ENCODE results near the gene PCDHGA8. TPM values are rescaled to one million over a fixed set of nuclear protein-coding genes. Genes with fewer than 3 reads are reported as not detected.
A peak's percentile ranks its signal among the peaks of the same experiment; 100 is the strongest.
"Not testable (repeated sequence)": the region's sequence is repeated elsewhere in the genome, so short reads cannot be mapped to it uniquely, and the experiment has no call there.

PCDHGA8 gene
- total RNA-seq, 4 donors from 2014 or later, result 1.1 to 5.1 (median 2.1) TPM

- no peak for TF ChIP-seq EP300 (IDR thresholded peaks at IDR 0.05)
- TF ChIP-seq POLR2A (IDR thresholded peaks at IDR 0.05), result no peak
- no peak for TF ChIP-seq POLR2AphosphoS5 (IDR thresholded peaks at IDR 0.05)
- no peak for TF ChIP-seq CTCF (IDR thresholded peaks at IDR 0.05)
- Histone ChIP-seq H3K4me3 (no peak overlapping the region), H3K27ac (no peak overlapping the region), H3K4me1 (no peaks in the 10 kb centered on the region), H3K36me3 (no peaks in the 10 kb centered on the region), H3K27me3 (peaks cover 9% of the 10 kb centered on the region), H3K9me3 (peaks cover 60% of the 10 kb centered on the region)
- 65% methylated on average over 13 of the region's 14 CpGs for WGBS
- no peak for DNase-seq (ENCODE audit: low spot score in 2 of 2)
These were observed 17.8 kb upstream of the PCDHGA8 start for GRCh38 chr5:141374627-141375026.

- not testable (repeated sequence) for H3K27me3 ChIP-seq
These were observed 16.8 kb upstream of the PCDHGA8 start for GRCh38 chr5:141375444-141376155.

GRCh38 chr5:141382469-141383294, 9.8 kb upstream of the PCDHGA8 start, which contains the start of gene PCDHGA7:
Gene PCDHGA7 (plus strand): TSS chr5:141382742. CDS start chr5:141382900, 158 bp downstream.
- H3K27ac ChIP-seq, result no peak within 1 kb of the TSS
- no peak for DNase-seq (ENCODE audit: low spot score in 2 of 2)
- no peaks in the 10 kb centered on the region for H3K36me3 ChIP-seq
- H3K9me3 ChIP-seq, result peaks cover 56% of the 10 kb centered on the region
- H3K4me1 ChIP-seq, result no peaks in the 10 kb centered on the region
- TF ChIP-seq POLR2AphosphoS5 (IDR thresholded peaks at IDR 0.05), result no peak
- no peak for TF ChIP-seq EP300 (IDR thresholded peaks at IDR 0.05)
- TF ChIP-seq CTCF (IDR thresholded peaks at IDR 0.05), result no peak
- TF ChIP-seq POLR2A (IDR thresholded peaks at IDR 0.05), result no peak
- H3K4me3 ChIP-seq, result peak within 1 kb of the TSS; percentile 17
- no peaks in the 10 kb centered on the region for H3K27me3 ChIP-seq
- 14% methylated on average over 35 of the region's 37 CpGs for WGBS

More at GRCh38 chr5:141375444-141376155, 16.8 kb upstream of the PCDHGA8 start:
- not testable (repeated sequence) for H3K4me3 ChIP-seq; H3K4me1 ChIP-seq; H3K27ac ChIP-seq; DNase-seq (ENCODE audit: low spot score in 2 of 2); H3K36me3 ChIP-seq
- peaks cover 59% of the 10 kb centered on the region for H3K9me3 ChIP-seq
- WGBS, result 50% methylated on average over 13 of the region's 48 CpGs

- no peak for TF ChIP-seq POLR2AphosphoS5 (IDR thresholded peaks at IDR 0.05)
- TF ChIP-seq CTCF (IDR thresholded peaks at IDR 0.05), result no peak
- no peak for TF ChIP-seq POLR2A (IDR thresholded peaks at IDR 0.05)
- TF ChIP-seq EP300 (IDR thresholded peaks at IDR 0.05), result no peak
- Histone ChIP-seq H3K27ac (no peak overlapping the region), H3K4me1 (no peaks in the 10 kb centered on the region), H3K9me3 (peaks cover 58% of the 10 kb centered on the region), H3K27me3 (no peaks in the 10 kb centered on the region), H3K36me3 (no peaks in the 10 kb centered on the region), H3K4me3 (no peak overlapping the region)
- 42% methylated on average over 13 of the region's 21 CpGs for WGBS
- DNase-seq (ENCODE audit: low spot score in 2 of 2), result no peak
These were observed 9.1 kb upstream of the PCDHGA8 start for GRCh38 chr5:141383345-141383744.

GRCh38 chr5:141384471-141385267, 7.8 kb upstream of the PCDHGA8 start:
- WGBS, result 51% methylated on average over 17 of the region's 43 CpGs
- H3K27ac ChIP-seq, result no peak overlapping the region
- DNase-seq (ENCODE audit: low spot score in 2 of 2), result no peak
- no peaks in the 10 kb centered on the region for H3K36me3 ChIP-seq
- H3K27me3 ChIP-seq, result no peaks in the 10 kb centered on the region
- peaks cover 65% of the 10 kb centered on the region for H3K9me3 ChIP-seq
- H3K4me3 ChIP-seq, result no peak overlapping the region
- TF ChIP-seq CTCF (IDR thresholded peaks at IDR 0.05), result no peak
- TF ChIP-seq EP300 (IDR thresholded peaks at IDR 0.05), result no peak
- TF ChIP-seq POLR2A (IDR thresholded peaks at IDR 0.05), result no peak
- TF ChIP-seq POLR2AphosphoS5 (IDR thresholded peaks at IDR 0.05), result no peak
- H3K4me1 ChIP-seq, result no peaks in the 10 kb centered on the region

Data from suprapubic skin (tissue), 4 donors.